ENCODE data around the gene ABHD13.
"Not testable (repeated sequence)": the region's sequence is repeated elsewhere in the genome, so short reads cannot be mapped to it uniquely, and the experiment has no call there.

DNA sequence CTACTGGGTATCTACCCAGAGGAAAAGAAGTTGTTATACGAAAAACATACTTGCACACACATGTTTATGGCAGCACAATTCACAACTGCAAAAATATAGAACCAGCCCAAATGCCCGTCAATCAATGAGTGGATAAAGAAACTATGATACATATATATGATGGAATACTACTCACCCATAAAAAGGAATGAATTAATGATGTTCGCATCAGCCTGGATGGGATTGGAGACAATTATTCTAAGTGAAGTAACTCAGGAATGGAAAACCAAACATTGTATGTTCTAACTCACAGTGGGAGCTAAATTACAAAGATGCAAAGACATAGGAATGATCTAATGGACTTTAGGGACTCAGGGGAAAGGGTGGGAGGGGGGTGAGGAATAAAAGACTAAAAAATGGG is 49.7 kb downstream of the ABHD13 start:
- not testable (repeated sequence) for TF ChIP-seq POLR2A (IDR thresholded peaks at IDR 0.05; ENCODE audit: borderline replicate concordance, extremely low read depth, insufficient read depth, insufficient read length); MAX (IDR thresholded peaks at IDR 0.05); CTCF (IDR thresholded peaks at IDR 0.05 in 2 of 3, conservative IDR thresholded peaks at IDR 0.05 in 1 of 3; ENCODE audit: borderline replicate concordance in 1 of 3, insufficient read depth in 1 of 3, low read depth in 2 of 3, low read length in 2 of 3); RAD21 (IDR thresholded peaks at IDR 0.05; ENCODE audit: low read depth); ZFX (IDR thresholded peaks at IDR 0.05); ATF3 (IDR thresholded peaks at IDR 0.05); TCF7L2 (IDR thresholded peaks at IDR 0.05; ENCODE audit: borderline replicate concordance, extremely low read depth, insufficient read depth, insufficient read length); POLR2AphosphoS5 (IDR thresholded peaks at IDR 0.05; ENCODE audit: low read depth, low read length)

All from HCT116 (cell line).